ENCODE measurements around the gene YTHDC2. TPM values are rescaled to one million over a fixed set of nuclear protein-coding genes. Genes with fewer than 3 reads are reported as not detected.

Gene YTHDC2
- total and polyA plus RNA-seq, 2 of the 13 experiments (the other 11 are each of a cell fraction or from before 2014, with no cell fraction given) = 6.7 to 17.8 TPM

DNA sequence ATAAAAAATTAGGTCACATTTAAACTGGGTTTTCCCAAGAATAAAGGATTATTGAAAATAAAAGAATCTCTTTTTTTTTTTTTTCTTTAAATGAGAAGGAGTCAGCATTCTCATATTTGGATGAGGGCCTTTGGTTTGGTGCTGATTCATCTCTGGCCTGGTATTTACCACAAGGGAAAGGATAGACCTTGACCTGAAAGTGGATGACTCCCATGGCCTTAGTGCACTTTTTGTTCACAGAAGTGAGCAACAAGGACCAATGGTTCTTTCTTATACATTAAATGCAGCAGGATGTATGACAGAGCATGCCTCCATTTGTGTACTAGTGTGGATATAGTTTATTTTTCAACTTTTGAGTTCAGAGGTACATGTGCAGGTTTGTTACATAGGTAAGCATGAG lies 6.9 kb downstream of the YTHDC2 start (continued):
- TF ChIP-seq ZNF496 (CRISPR knock-in tag; IDR thresholded peaks at IDR 0.05; ENCODE audit: insufficient replicate concordance) = no peak
- TF ChIP-seq RFXANK (CRISPR knock-in tag; IDR thresholded peaks at IDR 0.05) = no peak
- TF ChIP-seq ZFP37 (CRISPR knock-in tag; IDR thresholded peaks at IDR 0.05; ENCODE audit: borderline replicate concordance) = no peak
- TF ChIP-seq NAIF1 (CRISPR knock-in tag; IDR thresholded peaks at IDR 0.05; ENCODE audit: borderline replicate concordance) = no peak
- no peak for TF ChIP-seq REL (CRISPR knock-in tag; conservative IDR thresholded peaks at IDR 0.05)
- TF ChIP-seq ELF1 (CRISPR knock-in tag; IDR thresholded peaks at IDR 0.05) = no peak
- TF ChIP-seq NR2F1 (CRISPR knock-in tag; IDR thresholded peaks at IDR 0.05) = peak; percentile 38 to 67; a peak in 2 of 4 replicates
- peak; percentile 60 for TF ChIP-seq NR2F6 (IDR thresholded peaks at IDR 0.05)
- peak; percentile 62; the same call in 1 of the 2 replicates for TF ChIP-seq NR2F6 (CRISPR knock-in tag; IDR thresholded peaks at IDR 0.05)
- TF ChIP-seq, protein P1, sequence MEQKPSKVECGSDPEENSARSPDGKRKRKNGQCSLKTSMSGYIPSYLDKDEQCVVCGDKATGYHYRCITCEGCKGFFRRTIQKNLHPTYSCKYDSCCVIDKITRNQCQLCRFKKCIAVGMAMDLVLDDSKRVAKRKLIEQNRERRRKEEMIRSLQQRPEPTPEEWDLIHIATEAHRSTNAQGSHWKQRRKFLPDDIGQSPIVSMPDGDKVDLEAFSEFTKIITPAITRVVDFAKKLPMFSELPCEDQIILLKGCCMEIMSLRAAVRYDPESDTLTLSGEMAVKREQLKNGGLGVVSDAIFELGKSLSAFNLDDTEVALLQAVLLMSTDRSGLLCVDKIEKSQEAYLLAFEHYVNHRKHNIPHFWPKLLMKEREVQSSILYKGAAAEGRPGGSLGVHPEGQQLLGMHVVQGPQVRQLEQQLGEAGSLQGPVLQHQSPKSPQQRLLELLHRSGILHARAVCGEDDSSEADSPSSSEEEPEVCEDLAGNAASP (CRISPR knock-in tag; IDR thresholded peaks at IDR 0.05; ENCODE audit: borderline replicate concordance) = peak; percentile 45; the same call in 1 of the 2 replicates
- no peak for TF ChIP-seq HNRNPUL1 (IDR thresholded peaks at IDR 0.05; ENCODE audit: low read depth, low read length)
- TF ChIP-seq ZNF773 (CRISPR knock-in tag; IDR thresholded peaks at IDR 0.05; ENCODE audit: borderline replicate concordance) = no peak
- TF ChIP-seq PBX2 (CRISPR knock-in tag; IDR thresholded peaks at IDR 0.05) = no peak
- TF ChIP-seq, protein P2, sequence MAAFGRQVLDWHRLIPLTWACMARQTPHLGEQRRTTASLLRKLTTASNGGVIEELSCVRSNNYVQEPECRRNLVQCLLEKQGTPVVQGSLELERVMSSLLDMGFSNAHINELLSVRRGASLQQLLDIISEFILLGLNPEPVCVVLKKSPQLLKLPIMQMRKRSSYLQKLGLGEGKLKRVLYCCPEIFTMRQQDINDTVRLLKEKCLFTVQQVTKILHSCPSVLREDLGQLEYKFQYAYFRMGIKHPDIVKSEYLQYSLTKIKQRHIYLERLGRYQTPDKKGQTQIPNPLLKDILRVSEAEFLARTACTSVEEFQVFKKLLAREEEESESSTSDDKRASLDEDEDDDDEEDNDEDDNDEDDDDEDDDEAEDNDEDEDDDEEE (CRISPR knock-in tag; IDR thresholded peaks at IDR 0.05) = no peak
- no peak for TF ChIP-seq ZBTB34 (CRISPR knock-in tag; IDR thresholded peaks at IDR 0.05)
- no peak for TF ChIP-seq TAF1 (CRISPR knock-in tag; IDR thresholded peaks at IDR 0.05)
- TF ChIP-seq FOSL2 (CRISPR knock-in tag; IDR thresholded peaks at IDR 0.05) = peak; percentile 64; the same call in 1 of the 2 replicates
- TF ChIP-seq ATF6 (CRISPR knock-in tag; conservative IDR thresholded peaks at IDR 0.05) = no peak
- no peak for TF ChIP-seq PTBP1 (IDR thresholded peaks at IDR 0.05; ENCODE audit: low read depth, low read length, poor library complexity, severe bottlenecking)
- TF ChIP-seq ZNF333 (CRISPR knock-in tag; IDR thresholded peaks at IDR 0.05; ENCODE audit: borderline replicate concordance) = no peak
- peak in 1 of 2 experiments; percentile 28; a peak in 1 of 4 replicates for TF ChIP-seq MAFK (conservative IDR thresholded peaks at IDR 0.05 in 1 of 2, IDR thresholded peaks at IDR 0.05 in 1 of 2; ENCODE audit: low read length in 2 of 2)
- peak; percentile 38; the same call in 1 of the 2 replicates for TF ChIP-seq FOXO1 (CRISPR knock-in tag; IDR thresholded peaks at IDR 0.05)
- no peak for TF ChIP-seq ZNF546 (CRISPR knock-in tag; conservative IDR thresholded peaks at IDR 0.05)
- TF ChIP-seq ZNF180 (CRISPR knock-in tag; IDR thresholded peaks at IDR 0.05; ENCODE audit: borderline replicate concordance, low read depth) = no peak
- peak; percentile 48; the same call in 1 of the 2 replicates for TF ChIP-seq MAFF (IDR thresholded peaks at IDR 0.05; ENCODE audit: low read depth, low read length)
- TF ChIP-seq GATAD2A (CRISPR knock-in tag; IDR thresholded peaks at IDR 0.05) = 0 out of 2 replicates have a peak, but pooled peaks have one; percentile 19

Data from HepG2 (cell line).